ENCODE results near the gene SLC22A23.
A peak's percentile ranks its signal among the peaks of the same experiment; 100 is the strongest.

SLC22A23 gene

GRCh38 chr6:3444276-3445088 is 12.4 kb downstream of the SLC22A23 start:
- H3K27ac Mint-ChIP-seq: peak overlapping the region; percentile 86
- TF ChIP-seq, protein P1, sequence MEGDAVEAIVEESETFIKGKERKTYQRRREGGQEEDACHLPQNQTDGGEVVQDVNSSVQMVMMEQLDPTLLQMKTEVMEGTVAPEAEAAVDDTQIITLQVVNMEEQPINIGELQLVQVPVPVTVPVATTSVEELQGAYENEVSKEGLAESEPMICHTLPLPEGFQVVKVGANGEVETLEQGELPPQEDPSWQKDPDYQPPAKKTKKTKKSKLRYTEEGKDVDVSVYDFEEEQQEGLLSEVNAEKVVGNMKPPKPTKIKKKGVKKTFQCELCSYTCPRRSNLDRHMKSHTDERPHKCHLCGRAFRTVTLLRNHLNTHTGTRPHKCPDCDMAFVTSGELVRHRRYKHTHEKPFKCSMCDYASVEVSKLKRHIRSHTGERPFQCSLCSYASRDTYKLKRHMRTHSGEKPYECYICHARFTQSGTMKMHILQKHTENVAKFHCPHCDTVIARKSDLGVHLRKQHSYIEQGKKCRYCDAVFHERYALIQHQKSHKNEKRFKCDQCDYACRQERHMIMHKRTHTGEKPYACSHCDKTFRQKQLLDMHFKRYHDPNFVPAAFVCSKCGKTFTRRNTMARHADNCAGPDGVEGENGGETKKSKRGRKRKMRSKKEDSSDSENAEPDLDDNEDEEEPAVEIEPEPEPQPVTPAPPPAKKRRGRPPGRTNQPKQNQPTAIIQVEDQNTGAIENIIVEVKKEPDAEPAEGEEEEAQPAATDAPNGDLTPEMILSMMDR (IDR thresholded peaks at IDR 0.05): no peak
- peaks cover 4% of the 10 kb centered on the region for H3K9me3 Mint-ChIP-seq
- peaks cover 47% of the 10 kb centered on the region for H3K4me1 Mint-ChIP-seq
- H3K4me3 Mint-ChIP-seq: peak overlapping the region; percentile 28
- H3K36me3 Mint-ChIP-seq (ENCODE audit: low read depth): peaks cover 16% of the 10 kb centered on the region
- peaks cover 17% of the 10 kb centered on the region for H3K27me3 Mint-ChIP-seq (ENCODE audit: low read depth, poor library complexity)
- no peak for DNase-seq

GRCh38 chr6:3443221-3443515 is 13.7 kb downstream of the SLC22A23 start:
- Mint-ChIP-seq H3K4me1 (peaks cover 60% of the 10 kb centered on the region), H3K9me3 (no peaks in the 10 kb centered on the region), H3K36me3 (ENCODE audit: low read depth) (peaks cover 5% of the 10 kb centered on the region), H3K27ac (no peak overlapping the region), H3K4me3 (no peak overlapping the region), H3K27me3 (ENCODE audit: low read depth, poor library complexity) (peaks cover 15% of the 10 kb centered on the region)
- TF ChIP-seq, protein P1 (IDR thresholded peaks at IDR 0.05): no peak
- no peak for DNase-seq

DNA sequence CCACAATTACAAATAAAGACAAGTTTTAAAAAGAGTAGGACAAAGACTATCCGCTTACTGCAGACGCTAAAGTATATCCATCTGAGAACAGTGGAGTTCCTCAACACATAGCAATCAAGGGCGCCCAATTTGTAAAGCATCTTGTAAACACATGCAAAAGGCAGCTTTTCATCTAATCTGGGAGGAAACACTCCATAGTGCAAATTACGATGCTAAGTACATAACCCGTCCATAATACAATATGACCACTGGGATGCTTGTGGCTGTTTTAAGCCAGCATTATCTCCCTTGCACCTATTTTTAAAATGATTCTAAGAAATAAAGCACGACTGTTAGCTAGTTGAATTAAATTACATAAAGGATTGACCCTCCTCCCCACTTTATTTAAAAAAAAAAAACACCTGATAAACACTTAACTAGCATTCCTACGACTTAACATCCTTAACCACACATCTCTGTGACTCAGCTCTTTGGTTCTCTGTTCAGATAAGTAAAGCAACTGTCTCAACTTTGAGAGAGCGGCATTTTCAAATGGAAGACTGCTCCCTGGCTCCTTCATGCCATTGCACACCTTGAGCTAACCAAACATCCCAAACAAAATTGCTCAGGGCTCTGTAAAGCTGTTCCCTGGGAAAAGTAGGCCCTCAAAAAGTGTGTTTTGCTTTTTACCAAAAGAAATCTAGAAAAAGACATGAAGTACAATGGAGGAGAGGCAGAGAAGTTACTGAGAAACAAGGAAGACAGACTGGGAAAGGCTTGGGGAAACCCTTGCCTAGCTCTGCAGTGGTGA is 14.2 kb downstream of the SLC22A23 start:
- Mint-ChIP-seq H3K9me3 (peaks cover 3% of the 10 kb centered on the region), H3K4me1 (peaks cover 65% of the 10 kb centered on the region), H3K27me3 (ENCODE audit: low read depth, poor library complexity) (peaks cover 15% of the 10 kb centered on the region), H3K36me3 (ENCODE audit: low read depth) (peaks cover 5% of the 10 kb centered on the region), H3K27ac (no peak overlapping the region), H3K4me3 (no peak overlapping the region)
- TF ChIP-seq, protein P1 (IDR thresholded peaks at IDR 0.05): no peak
- no peak for DNase-seq

- H3K4me3 Mint-ChIP-seq: no peak overlapping the region
- H3K27ac Mint-ChIP-seq: no peak overlapping the region
- H3K36me3 Mint-ChIP-seq (ENCODE audit: low read depth): peaks cover 12% of the 10 kb centered on the region
- H3K4me1 Mint-ChIP-seq: peaks cover 65% of the 10 kb centered on the region
- peaks cover 15% of the 10 kb centered on the region for H3K27me3 Mint-ChIP-seq (ENCODE audit: low read depth, poor library complexity)
- DNase-seq: no peak
- TF ChIP-seq, protein P1 (IDR thresholded peaks at IDR 0.05): no peak
- peaks cover 13% of the 10 kb centered on the region for H3K9me3 Mint-ChIP-seq
Measured at GRCh38 chr6:3440911-3441310, 15.9 kb downstream of the SLC22A23 start.

GRCh38 chr6:3439961-3440360 is 16.9 kb downstream of the SLC22A23 start:
- no peak overlapping the region for H3K27ac Mint-ChIP-seq
- peaks cover 18% of the 10 kb centered on the region for H3K9me3 Mint-ChIP-seq
- H3K4me1 Mint-ChIP-seq: peaks cover 65% of the 10 kb centered on the region
- peaks cover 13% of the 10 kb centered on the region for H3K27me3 Mint-ChIP-seq (ENCODE audit: low read depth, poor library complexity)
- no peak for DNase-seq
- TF ChIP-seq, protein P1 (IDR thresholded peaks at IDR 0.05): no peak
- H3K4me3 Mint-ChIP-seq: no peak overlapping the region
- peaks cover 18% of the 10 kb centered on the region for H3K36me3 Mint-ChIP-seq (ENCODE audit: low read depth)
